NOMO-1 treated with DMSO at 0.1 percent for 48 hours (cell line): ENCODE data around the gene DALRD3.

ENCODE experiments used
- DNase-seq: peaks from one replicate; lab custom pipeline; 2025; ENCODE audit not compliant: unreplicated experiment; lab: John Stamatoyannopoulos, UW

DALRD3 gene

GRCh38 chr3:49017971-49018706 is at the start of gene DALRD3:
TSS of gene DALRD3 (minus strand) at chr3:49018580. CDS start at chr3:49018564, 16 bp downstream.
- DNase-seq = peak; percentile 80

GRCh38 chr3:49058011-49058410 is 39.6 kb upstream of the DALRD3 start:
- no peak for DNase-seq

DNA sequence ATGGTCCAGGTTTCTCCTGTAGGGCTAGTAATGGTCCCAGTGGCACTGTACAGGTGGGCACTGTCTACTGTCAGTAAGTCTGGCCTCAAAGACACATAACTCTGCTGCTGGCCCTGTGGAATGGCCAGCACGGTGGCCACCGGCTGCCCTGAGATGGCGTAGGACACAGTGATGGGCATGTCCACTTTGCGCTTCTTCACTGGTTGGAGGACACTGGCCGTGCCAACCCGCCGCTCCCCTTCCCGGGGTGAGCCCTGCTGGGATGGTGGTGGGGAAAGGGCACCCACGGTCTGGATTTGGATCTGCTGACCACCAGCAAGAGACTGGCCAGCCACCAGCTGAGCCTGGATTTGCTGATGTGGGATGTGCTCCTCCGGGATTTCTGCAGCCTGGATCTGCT is 38.9 kb upstream of the DALRD3 start:
- no peak for DNase-seq

- no peak for DNase-seq
These were observed 36.0 kb upstream of the DALRD3 start for GRCh38 chr3:49054344-49054862.

GRCh38 chr3:49053543-49053942 is 35.2 kb upstream of the DALRD3 start:
- peak; percentile 61 for DNase-seq

DNA sequence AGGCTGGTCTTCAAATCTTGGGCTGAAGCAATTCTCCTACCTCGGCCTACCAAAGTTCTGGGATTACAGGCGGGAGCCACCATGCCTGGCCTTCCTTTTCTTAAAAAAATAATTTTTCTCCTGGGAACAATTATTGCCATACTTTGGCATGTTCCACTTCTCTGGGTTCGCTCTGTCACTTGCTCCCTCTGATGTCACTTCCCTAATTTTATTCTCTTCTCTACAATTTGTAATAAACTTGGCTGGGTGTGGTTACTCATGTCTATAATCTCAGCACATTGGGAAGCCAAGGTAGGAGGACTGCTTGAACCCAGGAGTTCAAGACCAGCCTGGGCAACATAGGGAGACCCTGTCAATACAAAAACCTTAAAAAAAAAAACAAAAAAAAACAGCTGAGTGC is 16.9 kb upstream of the DALRD3 start:
- peak; percentile 6 for DNase-seq

DNA sequence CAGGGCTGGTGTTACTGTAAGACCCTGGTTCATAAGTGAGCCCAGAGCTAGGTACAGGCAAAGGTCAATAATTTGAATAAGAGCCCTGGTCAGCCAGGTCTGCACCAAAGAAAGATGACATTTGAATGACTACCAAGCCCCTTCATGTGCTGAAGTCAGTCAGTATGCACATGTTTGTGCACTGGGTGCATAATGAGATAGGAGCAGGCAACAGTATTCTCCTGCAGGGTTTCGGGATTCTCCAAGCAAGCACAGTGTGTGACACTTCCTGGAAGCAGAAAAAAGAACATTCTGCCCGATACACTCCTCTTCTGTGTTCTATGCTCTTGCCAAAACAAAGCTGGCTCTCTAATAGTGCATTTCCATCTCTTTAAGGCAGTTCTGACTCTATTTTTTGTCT is 16.3 kb upstream of the DALRD3 start:
- no peak for DNase-seq

DNA sequence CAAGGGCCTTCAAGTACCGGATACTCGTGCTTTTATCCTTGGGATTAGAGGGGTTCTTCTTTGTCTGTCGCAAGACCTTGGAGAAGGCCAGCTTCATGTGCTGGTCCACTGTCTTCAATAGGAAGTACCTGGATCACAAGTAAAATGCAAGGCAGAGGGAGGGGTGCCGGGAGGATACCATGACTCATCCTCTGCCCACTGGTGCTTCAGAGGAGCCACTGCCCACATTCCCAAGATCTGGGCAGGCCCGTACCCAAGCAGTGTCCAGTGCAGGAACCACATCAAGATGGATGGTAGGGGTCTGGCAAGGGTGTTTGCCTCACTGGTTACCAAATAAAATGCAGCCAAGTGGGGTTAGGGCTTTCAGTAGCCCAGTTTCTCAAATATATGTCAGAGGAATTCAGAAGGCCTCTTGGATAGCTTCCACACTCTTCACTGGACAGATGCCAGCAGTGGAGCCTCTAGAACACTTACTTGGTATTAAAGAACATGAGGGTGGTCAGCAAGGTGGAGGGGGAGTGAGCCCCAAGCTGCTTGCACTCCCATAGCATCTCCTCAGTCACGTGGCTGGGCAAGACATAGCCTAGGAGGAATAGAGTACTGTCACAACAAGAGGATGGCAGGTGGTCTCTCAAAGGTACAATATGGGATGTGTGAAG is 14.4 kb upstream of the DALRD3 start:
- no peak for DNase-seq

DNA sequence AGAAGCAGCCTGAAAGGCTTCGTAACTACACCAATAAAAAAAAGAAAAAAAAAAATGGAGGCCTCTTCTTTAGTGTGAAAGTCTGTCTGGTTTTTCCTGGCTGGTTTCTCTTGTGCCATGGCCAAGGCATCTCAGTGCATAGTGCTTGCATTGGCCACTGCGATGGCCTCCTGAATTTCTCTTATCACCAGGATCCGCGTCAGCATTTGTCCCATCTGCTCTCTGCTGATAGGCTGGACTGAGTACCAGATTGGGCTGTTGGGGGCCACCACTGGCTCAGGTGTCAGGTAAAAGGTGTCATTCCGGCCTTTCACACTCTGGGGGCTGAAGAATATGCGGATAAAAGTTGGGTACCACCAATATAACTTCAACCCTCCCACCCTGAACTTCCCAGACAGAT is 11.9 kb upstream of the DALRD3 start:
- no peak for DNase-seq

DNA sequence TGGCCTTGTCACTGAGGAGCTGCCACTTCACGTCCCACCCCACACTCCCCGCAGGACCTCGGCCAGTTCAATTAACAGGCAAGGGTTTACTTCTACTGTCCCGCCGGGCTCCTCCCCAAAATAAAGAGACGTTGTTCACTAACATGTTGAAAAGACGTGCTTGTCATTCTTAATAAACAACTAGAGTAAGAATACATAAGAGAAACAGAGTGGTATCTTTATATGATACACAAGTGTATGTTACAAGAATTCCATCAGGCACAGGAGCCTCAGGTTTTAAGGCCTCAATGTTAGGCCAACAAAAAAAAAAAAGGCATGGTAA is 11.1 kb upstream of the DALRD3 start:
- no peak for DNase-seq

DNA sequence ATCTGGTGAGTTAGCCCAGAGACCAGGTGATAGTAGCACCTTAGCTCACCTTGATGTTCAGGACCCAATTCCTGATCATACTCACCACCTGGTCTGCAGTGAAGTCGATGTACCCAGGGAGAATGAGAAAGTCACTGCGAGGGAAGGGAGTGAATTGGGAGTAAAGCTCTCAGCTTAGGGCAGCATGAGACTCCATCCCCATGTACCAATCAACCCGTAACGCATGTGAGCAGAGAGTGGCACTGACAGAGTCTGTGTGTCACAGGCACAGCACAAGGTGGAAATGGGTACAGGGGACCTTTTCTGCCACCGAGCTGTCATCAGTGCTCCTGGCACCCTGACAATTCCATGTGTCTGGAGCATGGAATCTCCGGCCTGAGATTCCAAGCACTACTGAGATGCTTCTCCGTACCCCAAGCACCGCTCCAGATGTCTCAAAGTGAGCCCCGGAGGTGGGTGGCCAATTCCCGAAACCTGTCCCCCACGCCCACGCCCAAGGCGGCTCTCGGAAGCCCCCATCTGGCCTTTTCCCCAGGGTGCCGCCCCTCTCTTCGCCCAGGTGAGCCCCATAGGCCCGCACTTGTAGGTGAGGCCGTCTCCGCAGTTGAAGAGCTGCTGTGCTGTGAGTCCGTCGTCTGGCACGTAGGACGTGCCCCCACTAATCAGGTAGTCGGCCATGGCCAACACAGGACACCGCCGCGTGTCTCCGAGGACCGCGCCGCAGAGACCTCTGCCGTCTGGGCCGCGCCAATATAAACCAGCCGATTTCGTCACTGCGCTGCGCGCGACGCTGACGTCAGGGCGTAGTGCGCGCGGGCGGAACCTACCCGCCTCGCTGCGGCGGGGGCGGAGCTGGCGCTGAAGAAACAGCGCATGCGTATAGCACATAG is 10.5 kb upstream of the DALRD3 start, which contains the start of gene IMPDH2:
TSS of gene IMPDH2 (minus strand) at position 726 of the 890 bp plus-strand sequence. CDS start at position 678, 48 bp downstream.
- peak; percentile 88 for DNase-seq

GRCh38 chr3:49028298-49028672 is 9.9 kb upstream of the DALRD3 start:
- no peak for DNase-seq

GRCh38 chr3:49027634-49028033 is 9.3 kb upstream of the DALRD3 start:
- no peak for DNase-seq

DNA sequence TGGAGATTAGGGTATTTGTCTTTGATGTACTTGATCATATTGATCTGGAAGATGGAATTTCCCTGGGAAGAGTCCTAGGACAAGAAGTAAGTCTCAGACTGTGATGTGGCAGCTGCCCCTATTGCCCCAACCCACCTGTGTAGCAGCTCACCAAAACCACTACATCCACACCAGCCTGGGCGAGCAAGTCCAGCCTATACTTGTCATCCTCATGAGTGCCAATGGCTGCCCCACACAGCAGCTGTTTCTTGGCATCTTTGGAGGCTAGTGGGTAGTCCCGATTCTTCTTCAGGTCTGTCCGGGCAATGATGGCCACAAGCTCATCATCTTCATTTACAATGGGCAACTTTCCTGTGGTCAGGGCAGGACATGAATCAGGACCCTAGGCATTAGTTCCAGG is 8.2 kb upstream of the DALRD3 start:
- DNase-seq = no peak

DNA sequence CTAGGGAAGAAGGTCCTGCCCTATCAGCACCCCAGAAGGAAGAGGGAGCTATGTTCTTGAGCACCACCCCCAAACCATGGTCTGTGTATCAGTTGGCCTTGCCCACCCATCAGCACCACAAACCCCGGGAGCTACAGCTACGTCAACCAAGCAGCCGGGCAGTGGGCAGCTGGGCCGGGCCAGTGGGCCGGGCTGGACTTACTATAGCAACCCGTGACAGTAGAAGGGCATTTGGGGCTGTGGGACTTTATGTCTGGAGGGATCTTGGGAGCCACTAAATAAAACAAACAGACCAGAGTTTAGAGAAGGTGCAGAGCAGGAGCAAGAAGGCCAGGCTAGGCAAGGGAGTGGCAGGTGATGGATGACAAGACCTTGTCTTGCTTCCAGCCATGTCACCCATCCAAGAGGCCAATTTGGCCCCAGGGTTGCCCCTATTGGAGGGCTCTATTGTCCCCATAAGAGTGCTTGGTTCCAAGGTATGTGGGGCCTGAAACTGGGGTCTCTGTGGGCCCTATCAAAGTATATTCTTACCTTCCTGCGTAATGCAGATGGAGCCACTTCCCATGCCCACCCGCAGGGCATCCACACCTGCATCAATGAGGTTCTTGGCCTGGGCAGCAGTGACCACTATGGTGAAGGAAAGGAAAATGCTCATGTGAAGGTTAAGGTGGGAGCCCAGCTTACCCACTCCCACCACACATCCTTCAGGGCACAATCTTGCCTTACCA is 7.6 kb upstream of the DALRD3 start:
- DNase-seq = no peak

DNA sequence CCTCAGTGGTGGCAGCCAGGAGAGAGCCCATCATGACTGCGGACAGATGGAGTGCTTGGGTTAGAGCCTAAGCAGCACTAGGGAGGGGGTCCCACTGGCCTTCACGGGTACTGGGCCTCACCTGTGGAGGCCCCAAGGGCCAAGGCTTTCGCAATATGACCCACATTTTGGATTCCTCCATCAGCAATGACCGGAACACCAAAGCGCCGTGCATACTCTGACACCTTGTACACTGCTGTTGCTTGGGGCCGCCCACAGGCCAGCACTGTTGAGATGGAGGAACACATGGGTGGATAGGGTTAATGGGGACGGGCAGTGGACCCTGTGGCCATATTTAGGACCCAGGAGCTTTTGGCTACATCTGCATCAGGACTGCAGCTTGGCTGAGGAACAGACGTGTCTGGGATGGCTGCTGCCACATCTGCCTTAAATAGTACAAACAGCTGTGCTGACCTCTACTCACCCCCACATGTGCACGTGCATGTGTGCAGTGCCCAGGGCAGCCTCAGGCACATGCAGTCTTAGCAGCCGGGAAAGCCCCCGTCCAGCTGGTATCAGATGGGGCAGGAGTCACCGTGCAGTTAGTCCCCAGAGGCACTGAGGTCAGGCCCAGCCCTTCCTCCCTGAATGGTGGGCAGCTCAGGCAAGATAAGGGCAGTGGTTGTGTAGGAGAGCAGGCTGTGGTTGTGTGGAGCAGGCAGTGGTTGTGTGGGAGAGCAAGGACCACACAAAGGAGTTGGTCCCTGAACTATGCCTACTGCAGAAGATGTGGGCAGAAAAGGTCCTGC is 6.8 kb upstream of the DALRD3 start:
- DNase-seq = no peak

- no peak for DNase-seq
These were observed 6.1 kb upstream of the DALRD3 start for GRCh38 chr3:49024449-49024848.

DNA sequence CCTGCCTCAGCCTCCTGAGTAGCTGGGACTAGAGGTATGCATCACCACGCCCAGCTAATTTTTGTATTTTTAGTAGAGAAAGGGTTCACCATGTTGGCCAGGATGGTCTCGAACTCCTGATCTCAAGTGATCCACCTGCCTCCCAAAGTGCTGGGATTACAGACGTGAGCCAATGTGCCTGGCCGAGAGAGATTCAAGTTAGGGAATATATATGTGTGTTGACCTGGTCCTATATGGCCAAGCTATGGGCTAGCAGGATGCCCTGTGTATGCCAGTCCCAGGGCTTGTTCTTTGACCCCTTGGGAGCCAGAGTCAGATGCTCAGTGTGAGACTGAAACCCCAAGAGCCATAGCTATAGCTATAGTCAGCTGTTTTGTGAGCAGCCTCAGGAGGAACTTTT is 5.4 kb upstream of the DALRD3 start:
- DNase-seq = no peak

DNA sequence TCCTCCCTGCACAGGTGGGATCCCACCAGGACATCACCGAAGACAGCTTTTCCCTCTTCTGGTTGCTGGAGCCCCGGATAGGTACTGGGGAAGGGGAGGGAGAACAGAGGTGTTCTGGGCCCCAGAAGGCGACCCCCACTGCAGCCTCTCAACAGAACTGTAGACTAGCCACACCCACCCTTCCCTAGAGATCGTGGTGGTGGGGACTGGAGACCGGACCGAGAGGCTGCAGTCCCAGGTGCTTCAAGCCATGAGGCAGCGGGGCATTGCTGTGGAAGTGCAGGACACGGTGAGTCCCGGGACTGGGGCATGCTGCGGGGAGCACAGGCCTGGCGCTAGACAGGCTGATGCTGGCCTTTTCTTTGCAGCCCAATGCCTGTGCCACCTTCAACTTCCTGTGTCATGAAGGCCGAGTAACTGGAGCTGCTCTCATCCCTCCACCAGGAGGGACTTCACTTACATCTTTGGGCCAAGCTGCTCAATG is 4.3 kb upstream of the DALRD3 start:
- peak; percentile 29 for DNase-seq
